NCI-H2227 (cell line): ENCODE measurements around the gene SLC25A48.
"Not testable (repeated sequence)": the region's sequence is repeated elsewhere in the genome, so short reads cannot be mapped to it uniquely, and the experiment has no call there.

Experiments used
- DNase-seq: peaks from one replicate; lab custom pipeline; 2025; ENCODE audit not compliant: unreplicated experiment; lab: John Stamatoyannopoulos, UW

Gene SLC25A48

GRCh38 chr5:135857630-135858311 lies 23.3 kb downstream of the SLC25A48 start:
- no peak for DNase-seq

- not testable (repeated sequence) for DNase-seq
These were observed 24.7 kb downstream of the SLC25A48 start for GRCh38 chr5:135859186-135859585.

- DNase-seq, result no peak
These were observed 25.2 kb downstream of the SLC25A48 start for GRCh38 chr5:135859641-135860040.

DNA sequence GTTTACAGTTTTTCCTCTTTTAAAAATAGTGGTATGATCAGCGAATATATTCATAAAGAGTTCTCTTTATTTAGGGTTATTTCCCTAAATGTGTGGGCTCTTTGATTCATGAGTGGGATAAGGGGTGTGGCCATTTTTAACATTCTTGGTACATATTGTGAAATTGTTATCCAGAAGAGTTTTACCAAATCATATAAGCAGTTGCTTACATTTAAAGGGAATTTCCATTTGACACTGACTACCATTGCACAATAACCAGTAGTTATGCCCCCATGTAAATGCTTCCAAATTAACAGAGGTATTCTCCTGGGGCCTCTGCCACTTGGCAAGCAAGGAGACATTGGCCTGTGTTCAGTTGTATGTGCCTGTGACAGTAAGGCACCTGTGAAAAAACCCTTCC lies 27.2 kb downstream of the SLC25A48 start:
- no peak for DNase-seq

DNA sequence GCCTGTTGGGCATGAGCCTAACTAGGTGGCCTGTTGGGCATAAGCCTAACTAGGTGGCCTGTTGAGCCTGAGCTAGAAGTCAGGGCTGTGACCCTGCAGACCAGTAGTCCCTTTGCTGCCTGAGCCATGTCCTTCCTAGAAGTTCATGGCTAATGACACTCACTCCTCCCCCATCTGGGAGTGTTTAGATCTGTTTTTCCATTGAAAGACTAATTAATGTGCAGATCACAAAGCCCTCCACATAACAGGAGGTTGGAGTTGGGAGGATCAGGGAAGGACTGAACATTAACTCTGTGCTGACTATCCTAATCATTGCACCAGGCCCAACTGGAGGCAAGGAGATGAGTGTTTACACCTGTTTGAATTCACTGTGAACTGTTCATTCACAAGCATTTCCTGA lies 27.6 kb downstream of the SLC25A48 start:
- no peak for DNase-seq

- DNase-seq, result no peak
These were observed 28.3 kb downstream of the SLC25A48 start for GRCh38 chr5:135862744-135863143.

- DNase-seq, result no peak
These were observed 30.3 kb downstream of the SLC25A48 start for GRCh38 chr5:135864503-135865435.

DNA sequence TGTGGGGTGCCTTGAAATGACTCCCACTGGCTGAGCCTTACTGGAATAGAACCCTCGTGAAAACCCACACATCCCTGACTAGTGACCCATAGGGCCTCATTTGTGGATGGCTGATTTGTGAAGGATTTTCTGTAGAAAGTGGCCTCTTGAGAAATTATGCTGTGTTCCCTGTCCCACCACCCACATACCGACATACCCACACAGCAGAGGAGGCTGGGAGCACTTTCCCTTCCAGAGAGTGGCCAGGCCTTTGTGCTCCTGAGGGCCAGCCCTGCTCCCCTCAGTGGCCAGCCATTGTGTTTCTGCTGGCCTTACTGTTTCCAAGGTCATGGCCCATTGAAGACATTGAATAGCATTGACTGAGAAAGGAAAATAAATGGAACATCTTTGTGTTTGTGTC lies 31.6 kb downstream of the SLC25A48 start:
- DNase-seq, result no peak

GRCh38 chr5:135867599-135867998 lies 33.1 kb downstream of the SLC25A48 start:
- no peak for DNase-seq

GRCh38 chr5:135868681-135869080 lies 34.2 kb downstream of the SLC25A48 start:
- no peak for DNase-seq

DNA sequence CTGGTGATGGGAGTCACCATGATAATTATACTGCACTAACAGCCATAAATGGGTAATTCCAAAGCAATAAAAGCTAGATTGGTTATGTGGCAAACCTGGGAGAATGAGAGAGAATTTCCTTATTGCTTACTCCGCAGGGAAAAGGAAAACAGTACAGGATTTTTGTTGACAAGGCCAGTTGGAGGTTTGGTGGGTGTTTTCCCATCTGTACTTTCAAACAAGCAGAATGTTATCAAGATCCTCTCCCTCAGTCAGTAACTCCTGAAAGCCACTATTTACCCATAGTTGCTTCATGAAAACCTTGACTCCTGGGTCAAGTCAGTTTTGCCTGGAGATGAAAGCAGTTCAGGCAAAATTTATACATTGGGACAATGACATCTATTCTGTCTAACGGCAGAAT lies 34.8 kb downstream of the SLC25A48 start:
- no peak for DNase-seq

GRCh38 chr5:135869935-135870334 lies 35.5 kb downstream of the SLC25A48 start:
- no peak for DNase-seq

- DNase-seq, result no peak
These were observed 36.9 kb downstream of the SLC25A48 start for GRCh38 chr5:135871268-135871915.

DNA sequence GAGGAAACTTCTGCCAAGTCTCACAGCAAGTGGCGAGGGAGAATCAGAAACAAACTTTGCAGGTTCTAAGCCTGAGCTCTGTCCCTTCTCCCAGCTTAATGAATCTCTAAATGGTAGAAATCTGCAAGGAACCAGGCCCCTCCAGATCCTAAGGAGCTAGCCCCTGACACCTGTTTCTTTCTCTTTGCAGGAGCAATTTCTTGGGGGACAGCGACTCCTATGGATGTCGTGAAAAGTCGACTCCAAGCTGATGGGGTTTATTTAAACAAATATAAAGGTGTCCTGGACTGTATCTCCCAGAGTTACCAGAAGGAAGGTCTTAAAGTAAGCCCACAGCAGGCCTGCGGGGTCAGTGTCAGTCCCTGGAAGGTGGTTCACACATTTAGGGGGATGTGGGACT lies 39.4 kb downstream of the SLC25A48 start:
- no peak for DNase-seq

DNA sequence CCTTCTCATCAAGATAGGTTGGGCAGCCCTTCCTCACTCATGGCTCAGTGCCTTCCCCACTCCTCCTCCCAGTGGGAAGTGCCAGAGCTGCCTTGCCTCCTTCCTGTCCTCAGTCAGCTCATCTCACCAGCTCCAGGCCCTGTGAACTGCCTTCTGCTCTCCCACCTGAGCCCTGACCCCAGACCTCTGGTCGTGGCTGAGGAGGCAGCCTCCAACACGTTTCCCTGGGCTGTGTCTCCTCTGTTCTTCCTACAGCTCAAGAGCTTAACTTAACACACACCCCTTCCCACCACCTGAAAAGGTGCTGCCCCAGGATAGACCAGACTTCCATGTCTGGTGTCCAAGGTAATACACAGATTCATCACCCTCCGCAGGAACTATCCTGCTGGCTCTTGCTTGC lies 40.0 kb downstream of the SLC25A48 start:
- no peak for DNase-seq

DNA sequence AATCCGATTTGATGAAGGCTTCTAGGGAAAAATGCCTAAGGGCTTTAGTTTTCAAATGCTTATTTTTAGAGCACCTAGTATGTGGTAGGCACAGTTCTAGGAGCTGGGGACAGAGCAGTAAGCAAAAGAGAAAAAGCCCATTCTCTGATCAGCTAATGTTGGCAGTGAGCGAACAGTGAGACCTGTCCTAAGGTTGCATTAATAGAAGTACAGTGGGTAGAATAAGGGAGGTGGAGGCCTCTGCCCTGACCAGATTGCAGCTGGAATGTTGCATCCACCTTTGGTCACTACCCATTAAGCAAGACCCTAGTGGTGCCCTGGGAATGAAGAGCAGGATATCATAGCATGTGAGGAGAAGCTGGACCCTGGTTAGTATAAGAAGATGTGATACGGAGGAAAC lies 41.1 kb downstream of the SLC25A48 start:
- DNase-seq, result no peak

- DNase-seq, result no peak
These were observed 41.7 kb downstream of the SLC25A48 start for GRCh38 chr5:135876146-135876545.

- no peak for DNase-seq
These were observed 43.2 kb downstream of the SLC25A48 start for GRCh38 chr5:135877570-135878155.

- DNase-seq, result no peak
These were observed 43.7 kb downstream of the SLC25A48 start for GRCh38 chr5:135878156-135878620.

DNA sequence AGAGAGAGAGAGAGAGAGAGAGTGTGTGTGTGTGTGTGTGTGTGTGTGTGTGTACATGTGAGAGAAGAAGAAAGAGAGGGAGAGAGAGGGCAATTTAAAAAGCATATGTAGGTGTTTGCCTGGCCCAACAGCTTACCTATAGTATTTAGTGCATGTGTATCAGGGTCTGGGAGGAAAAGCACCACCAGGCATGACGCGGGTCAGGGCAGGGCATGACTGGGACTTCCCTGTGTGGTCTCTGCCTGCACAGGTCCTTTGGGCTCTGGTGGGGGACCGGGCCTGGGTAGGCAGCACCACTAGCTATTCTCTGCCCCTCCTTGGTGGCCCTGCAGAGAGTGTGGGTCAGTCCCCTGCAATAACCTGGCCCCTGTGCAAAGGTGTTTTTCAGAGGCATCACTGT lies 45.1 kb downstream of the SLC25A48 start:
- no peak for DNase-seq

GRCh38 chr5:135880278-135880677 lies 45.8 kb downstream of the SLC25A48 start:
- DNase-seq, result no peak
